Measurements from ENCODE around the gene FHOD3. TPM values are rescaled to one million over a fixed set of nuclear protein-coding genes. Genes with fewer than 3 reads are reported as not detected.

The FHOD3 gene
- total RNA-seq, result not detected
- polyA plus RNA-seq, result not detected

- DNase-seq (no peak), ATAC-seq (ENCODE audit: low read depth in 2 of 2) (no peak)
- H3K4me3 ChIP-seq (ENCODE audit: low read depth, low read length), result no peak within 1 kb of the TSS
- peaks cover 20% of the 10 kb centered on the region for H3K4me1 ChIP-seq (ENCODE audit: control insufficient read depth, insufficient read depth, low read length, poor library complexity, severe bottlenecking)
- no peaks in the 10 kb centered on the region for H3K36me3 ChIP-seq (ENCODE audit: control insufficient read depth, insufficient read depth, low read length)
- no peak within 1 kb of the TSS for H3K27ac ChIP-seq (ENCODE audit: insufficient read depth, low read length, poor library complexity, severe bottlenecking)
- Mint-ChIP-seq H3K27ac (no peak within 1 kb of the TSS), H3K36me3 (no peaks in the 10 kb centered on the region), H3K4me1 (peaks cover 0 to 5% (median 0%) of the 10 kb centered on the region in 4 donors), H3K9me3 (no peaks in the 10 kb centered on the region), H3K27me3 (peaks cover 36% of the 10 kb centered on the region), H3K4me3 (peak within 1 kb of the TSS in 1 of 4 donors; percentile 15)
- H3K27me3 ChIP-seq (ENCODE audit: control insufficient read depth, insufficient read depth, low read length), result peaks cover 17% of the 10 kb centered on the region
- no peaks in the 10 kb centered on the region for H3K9me3 ChIP-seq (ENCODE audit: control insufficient read depth in 2 of 2, low read length in 2 of 2)
Measured at GRCh38 chr18:36297417-36298125, at the start of gene FHOD3. Gene FHOD3, plus strand, starts transcription at chr18:36297713. Its CDS starts 123 bp downstream, at chr18:36297836.

- H3K36me3 ChIP-seq (ENCODE audit: control insufficient read depth, insufficient read depth, low read length), result no peaks in the 10 kb centered on the region
- ATAC-seq (ENCODE audit: low read depth in 2 of 2) (no peak), DNase-seq (no peak)
- peaks cover 0 to 19% (median 2%) of the 10 kb centered on the region in 7 donors for H3K9me3 Mint-ChIP-seq
- H3K27ac ChIP-seq (ENCODE audit: insufficient read depth, low read length, poor library complexity, severe bottlenecking), result no peak overlapping the region
- H3K4me3 ChIP-seq (ENCODE audit: low read depth, low read length), result no peak overlapping the region
- H3K9me3 ChIP-seq (ENCODE audit: control insufficient read depth in 2 of 2, low read length in 2 of 2), result no peaks in the 10 kb centered on the region
- no peaks in the 10 kb centered on the region for H3K4me1 ChIP-seq (ENCODE audit: control insufficient read depth, insufficient read depth, low read length, poor library complexity, severe bottlenecking)
- no peak overlapping the region for H3K27ac Mint-ChIP-seq
- no peak overlapping the region for H3K4me3 Mint-ChIP-seq
- H3K27me3 Mint-ChIP-seq, result peaks cover 14% of the 10 kb centered on the region
- H3K4me1 Mint-ChIP-seq, result no peaks in the 10 kb centered on the region
- peaks cover 2% of the 10 kb centered on the region for H3K27me3 ChIP-seq (ENCODE audit: control insufficient read depth, insufficient read depth, low read length)
- H3K36me3 Mint-ChIP-seq, result no peaks in the 10 kb centered on the region
Measured at GRCh38 chr18:36249392-36249791, 48.1 kb upstream of the FHOD3 start.

GRCh38 chr18:36250827-36251226, 46.7 kb upstream of the FHOD3 start:
- ATAC-seq (ENCODE audit: low read depth in 2 of 2), result no peak
- Mint-ChIP-seq H3K27ac (no peak overlapping the region), H3K4me1 (no peaks in the 10 kb centered on the region), H3K36me3 (no peaks in the 10 kb centered on the region), H3K4me3 (no peak overlapping the region), H3K27me3 (peaks cover 5% of the 10 kb centered on the region), H3K9me3 (peaks cover 0 to 7% (median 2%) of the 10 kb centered on the region in 7 donors)
- H3K27me3 ChIP-seq (ENCODE audit: control insufficient read depth, insufficient read depth, low read length), result peaks cover 2% of the 10 kb centered on the region
- no peak overlapping the region for H3K4me3 ChIP-seq (ENCODE audit: low read depth, low read length)
- H3K36me3 ChIP-seq (ENCODE audit: control insufficient read depth, insufficient read depth, low read length), result no peaks in the 10 kb centered on the region
- H3K4me1 ChIP-seq (ENCODE audit: control insufficient read depth, insufficient read depth, low read length, poor library complexity, severe bottlenecking), result no peaks in the 10 kb centered on the region
- H3K9me3 ChIP-seq (ENCODE audit: control insufficient read depth in 2 of 2, low read length in 2 of 2), result no peaks in the 10 kb centered on the region
- no peak overlapping the region for H3K27ac ChIP-seq (ENCODE audit: insufficient read depth, low read length, poor library complexity, severe bottlenecking)
- no peak for DNase-seq

- Histone ChIP-seq H3K27me3 (ENCODE audit: control insufficient read depth, insufficient read depth, low read length) (peaks cover 5% of the 10 kb centered on the region), H3K36me3 (ENCODE audit: control insufficient read depth, insufficient read depth, low read length) (no peaks in the 10 kb centered on the region), H3K4me1 (ENCODE audit: control insufficient read depth, insufficient read depth, low read length, poor library complexity, severe bottlenecking) (no peaks in the 10 kb centered on the region), H3K9me3 (ENCODE audit: control insufficient read depth in 2 of 2, low read length in 2 of 2) (no peaks in the 10 kb centered on the region), H3K27ac (ENCODE audit: insufficient read depth, low read length, poor library complexity, severe bottlenecking) (no peak overlapping the region), H3K4me3 (ENCODE audit: low read depth, low read length) (no peak overlapping the region)
- H3K4me3 Mint-ChIP-seq, result no peak overlapping the region
- H3K4me1 Mint-ChIP-seq, result no peaks in the 10 kb centered on the region
- no peaks in the 10 kb centered on the region for H3K9me3 Mint-ChIP-seq
- no peak for DNase-seq
- H3K27me3 Mint-ChIP-seq, result peaks cover 6% of the 10 kb centered on the region
- ATAC-seq (ENCODE audit: low read depth in 2 of 2), result no peak
- no peak overlapping the region for H3K27ac Mint-ChIP-seq
- no peaks in the 10 kb centered on the region for H3K36me3 Mint-ChIP-seq
Measured at GRCh38 chr18:36255072-36255698, 42.3 kb upstream of the FHOD3 start.

GRCh38 chr18:36256094-36256493, 41.4 kb upstream of the FHOD3 start:
- Mint-ChIP-seq H3K4me1 (no peaks in the 10 kb centered on the region), H3K36me3 (no peaks in the 10 kb centered on the region), H3K27ac (no peak overlapping the region), H3K9me3 (no peaks in the 10 kb centered on the region), H3K4me3 (no peak overlapping the region), H3K27me3 (peaks cover 6% of the 10 kb centered on the region)
- DNase-seq (no peak), ATAC-seq (ENCODE audit: low read depth in 2 of 2) (no peak)
- Histone ChIP-seq H3K4me1 (ENCODE audit: control insufficient read depth, insufficient read depth, low read length, poor library complexity, severe bottlenecking) (no peaks in the 10 kb centered on the region), H3K36me3 (ENCODE audit: control insufficient read depth, insufficient read depth, low read length) (no peaks in the 10 kb centered on the region), H3K9me3 (ENCODE audit: control insufficient read depth in 2 of 2, low read length in 2 of 2) (no peaks in the 10 kb centered on the region), H3K4me3 (ENCODE audit: low read depth, low read length) (no peak overlapping the region), H3K27me3 (ENCODE audit: control insufficient read depth, insufficient read depth, low read length) (peaks cover 5% of the 10 kb centered on the region), H3K27ac (ENCODE audit: insufficient read depth, low read length, poor library complexity, severe bottlenecking) (no peak overlapping the region)

GRCh38 chr18:36262971-36263370, 34.5 kb upstream of the FHOD3 start:
- Histone ChIP-seq H3K4me3 (ENCODE audit: low read depth, low read length) (no peak overlapping the region), H3K4me1 (ENCODE audit: control insufficient read depth, insufficient read depth, low read length, poor library complexity, severe bottlenecking) (no peaks in the 10 kb centered on the region), H3K27ac (ENCODE audit: insufficient read depth, low read length, poor library complexity, severe bottlenecking) (no peak overlapping the region), H3K9me3 (ENCODE audit: control insufficient read depth in 2 of 2, low read length in 2 of 2) (no peaks in the 10 kb centered on the region), H3K27me3 (ENCODE audit: control insufficient read depth, insufficient read depth, low read length) (peaks cover 3% of the 10 kb centered on the region), H3K36me3 (ENCODE audit: control insufficient read depth, insufficient read depth, low read length) (no peaks in the 10 kb centered on the region)
- Mint-ChIP-seq H3K4me1 (no peaks in the 10 kb centered on the region), H3K9me3 (no peaks in the 10 kb centered on the region), H3K27me3 (peaks cover 14% of the 10 kb centered on the region), H3K27ac (no peak overlapping the region), H3K36me3 (no peaks in the 10 kb centered on the region), H3K4me3 (no peak overlapping the region)
- ATAC-seq (ENCODE audit: low read depth in 2 of 2) (no peak), DNase-seq (no peak)

- no peak overlapping the region for H3K4me3 Mint-ChIP-seq
- Histone ChIP-seq H3K36me3 (ENCODE audit: control insufficient read depth, insufficient read depth, low read length) (no peaks in the 10 kb centered on the region), H3K27me3 (ENCODE audit: control insufficient read depth, insufficient read depth, low read length) (peaks cover 2% of the 10 kb centered on the region)
Measured at GRCh38 chr18:36264283-36264682, 33.2 kb upstream of the FHOD3 start.

GRCh38 chr18:36265015-36265414, 32.5 kb upstream of the FHOD3 start:
- DNase-seq (no peak), ATAC-seq (ENCODE audit: low read depth in 2 of 2) (no peak)
- H3K4me3 Mint-ChIP-seq, result no peak overlapping the region
- Histone ChIP-seq H3K27ac (ENCODE audit: insufficient read depth, low read length, poor library complexity, severe bottlenecking) (no peak overlapping the region), H3K27me3 (ENCODE audit: control insufficient read depth, insufficient read depth, low read length) (peaks cover 2% of the 10 kb centered on the region), H3K4me3 (ENCODE audit: low read depth, low read length) (no peak overlapping the region), H3K9me3 (ENCODE audit: control insufficient read depth in 2 of 2, low read length in 2 of 2) (no peaks in the 10 kb centered on the region), H3K36me3 (ENCODE audit: control insufficient read depth, insufficient read depth, low read length) (no peaks in the 10 kb centered on the region), H3K4me1 (ENCODE audit: control insufficient read depth, insufficient read depth, low read length, poor library complexity, severe bottlenecking) (no peaks in the 10 kb centered on the region)
- H3K9me3 Mint-ChIP-seq, result no peaks in the 10 kb centered on the region
- H3K27ac Mint-ChIP-seq, result no peak overlapping the region
- no peaks in the 10 kb centered on the region for H3K36me3 Mint-ChIP-seq
- H3K27me3 Mint-ChIP-seq, result peaks cover 14% of the 10 kb centered on the region
- H3K4me1 Mint-ChIP-seq, result no peaks in the 10 kb centered on the region

More at GRCh38 chr18:36264283-36264682, 33.2 kb upstream of the FHOD3 start:
- no peaks in the 10 kb centered on the region for H3K9me3 Mint-ChIP-seq
- no peaks in the 10 kb centered on the region for H3K36me3 Mint-ChIP-seq
- Histone ChIP-seq H3K27ac (ENCODE audit: insufficient read depth, low read length, poor library complexity, severe bottlenecking) (no peak overlapping the region), H3K9me3 (ENCODE audit: control insufficient read depth in 2 of 2, low read length in 2 of 2) (no peaks in the 10 kb centered on the region), H3K4me1 (ENCODE audit: control insufficient read depth, insufficient read depth, low read length, poor library complexity, severe bottlenecking) (no peaks in the 10 kb centered on the region), H3K4me3 (ENCODE audit: low read depth, low read length) (no peak overlapping the region)
- H3K27ac Mint-ChIP-seq, result no peak overlapping the region
- no peak for DNase-seq
- H3K4me1 Mint-ChIP-seq, result no peaks in the 10 kb centered on the region
- H3K27me3 Mint-ChIP-seq, result peaks cover 14% of the 10 kb centered on the region
- ATAC-seq (ENCODE audit: low read depth in 2 of 2), result no peak
